ENCODE results near the gene MACF1.

GRCh38 chr1:39199593-39199992 lies 4.9 kb upstream of the MACF1 start:
- TF ChIP-seq CTCF (IDR thresholded peaks at IDR 0.05; ENCODE audit: low read depth, low read length) = no peak
- TF ChIP-seq POLR2A (IDR thresholded peaks at IDR 0.05; ENCODE audit: extremely low read depth, insufficient read length) = no peak
- TF ChIP-seq MAX (IDR thresholded peaks at IDR 0.05; ENCODE audit: low read depth, low read length) = no peak

Measured in NB4 (cell line).